ENCODE measurements around the gene COL4A5. TPM values are rescaled to one million over a fixed set of nuclear protein-coding genes. Genes with fewer than 3 reads are reported as not detected.
A peak's percentile ranks its signal among the peaks of the same experiment; 100 is the strongest.

COL4A5 gene
- total and polyA plus RNA-seq, 4 donors = 49.4 to 119 (median 70.0) TPM

- H3K4me3 ChIP-seq (ENCODE audit: low read depth, low read length) = no peak overlapping the region
- WGBS (ENCODE audit: insufficient coverage) = no CpG with 5 or more reads among the region's 2 CpGs
- no peaks in the 10 kb centered on the region for H3K4me1 ChIP-seq (ENCODE audit: control insufficient read depth, insufficient read depth, low read length)
- no peaks in the 10 kb centered on the region for H3K36me3 ChIP-seq (ENCODE audit: control insufficient read depth, insufficient read depth, low read length)
- peak in 4 of 6 donors; percentile 0 to 30 (median 3) for DNase-seq (ENCODE audit: low read depth in 4 of 6, low spot score in 6 of 6)
- H3K27ac ChIP-seq (ENCODE audit: low read depth, low read length) = no peak overlapping the region
- no peaks in the 10 kb centered on the region for H3K9me3 ChIP-seq (ENCODE audit: control insufficient read depth, insufficient read depth, low read length)
- peaks cover 4% of the 10 kb centered on the region for H3K27me3 ChIP-seq (ENCODE audit: control insufficient read depth, insufficient read depth, low read length)
Measured at GRCh38 chrX:108584617-108585211, 145.1 kb downstream of the COL4A5 start.

GRCh38 chrX:108590496-108590895 is 150.9 kb downstream of the COL4A5 start:
- DNase-seq (ENCODE audit: low read depth in 4 of 6, low spot score in 6 of 6) = no peak
- no peak overlapping the region for H3K27ac ChIP-seq (ENCODE audit: low read depth, low read length)
- H3K36me3 ChIP-seq (ENCODE audit: control insufficient read depth, insufficient read depth, low read length) = no peaks in the 10 kb centered on the region
- H3K9me3 ChIP-seq (ENCODE audit: control insufficient read depth, insufficient read depth, low read length) = no peaks in the 10 kb centered on the region
- no peaks in the 10 kb centered on the region for H3K4me1 ChIP-seq (ENCODE audit: control insufficient read depth, insufficient read depth, low read length)
- WGBS (ENCODE audit: insufficient coverage) = no CpG with 5 or more reads among the region's 3 CpGs
- H3K27me3 ChIP-seq (ENCODE audit: control insufficient read depth, insufficient read depth, low read length) = no peaks in the 10 kb centered on the region
- H3K4me3 ChIP-seq (ENCODE audit: low read depth, low read length) = no peak overlapping the region

- WGBS (ENCODE audit: insufficient coverage) = 80% methylated on average over 1 of the region's 4 CpGs
Measured at GRCh38 chrX:108601276-108601675, 161.6 kb downstream of the COL4A5 start.

GRCh38 chrX:108610141-108610540 is 170.5 kb downstream of the COL4A5 start:
- Histone ChIP-seq H3K27me3 (ENCODE audit: control insufficient read depth, insufficient read depth, low read length) (no peaks in the 10 kb centered on the region), H3K4me3 (ENCODE audit: low read depth, low read length) (no peak overlapping the region), H3K27ac (ENCODE audit: low read depth, low read length) (no peak overlapping the region), H3K4me1 (ENCODE audit: control insufficient read depth, insufficient read depth, low read length) (no peaks in the 10 kb centered on the region), H3K36me3 (ENCODE audit: control insufficient read depth, insufficient read depth, low read length) (no peaks in the 10 kb centered on the region), H3K9me3 (ENCODE audit: control insufficient read depth, insufficient read depth, low read length) (no peaks in the 10 kb centered on the region)
- no peak for DNase-seq (ENCODE audit: low read depth in 4 of 6, low spot score in 6 of 6)
- no CpG with 5 or more reads among the region's 2 CpGs for WGBS (ENCODE audit: insufficient coverage)

More at GRCh38 chrX:108601276-108601675, 161.6 kb downstream of the COL4A5 start:
- H3K27ac ChIP-seq (ENCODE audit: low read depth, low read length) = no peak overlapping the region
- no peaks in the 10 kb centered on the region for H3K4me1 ChIP-seq (ENCODE audit: control insufficient read depth, insufficient read depth, low read length)
- no peak overlapping the region for H3K4me3 ChIP-seq (ENCODE audit: low read depth, low read length)
- H3K36me3 ChIP-seq (ENCODE audit: control insufficient read depth, insufficient read depth, low read length) = no peaks in the 10 kb centered on the region
- DNase-seq (ENCODE audit: low read depth in 4 of 6, low spot score in 6 of 6) = no peak
- no peaks in the 10 kb centered on the region for H3K27me3 ChIP-seq (ENCODE audit: control insufficient read depth, insufficient read depth, low read length)
- H3K9me3 ChIP-seq (ENCODE audit: control insufficient read depth, insufficient read depth, low read length) = peaks cover 2% of the 10 kb centered on the region

GRCh38 chrX:108614616-108615015 is 175.0 kb downstream of the COL4A5 start:
- Histone ChIP-seq H3K4me3 (ENCODE audit: low read depth, low read length) (no peak overlapping the region), H3K27ac (ENCODE audit: low read depth, low read length) (no peak overlapping the region)

GRCh38 chrX:108640817-108641216 is 201.2 kb downstream of the COL4A5 start:
- Histone ChIP-seq H3K27me3 (ENCODE audit: control insufficient read depth, insufficient read depth, low read length) (no peaks in the 10 kb centered on the region), H3K4me1 (ENCODE audit: control insufficient read depth, insufficient read depth, low read length) (no peaks in the 10 kb centered on the region), H3K36me3 (ENCODE audit: control insufficient read depth, insufficient read depth, low read length) (no peaks in the 10 kb centered on the region), H3K27ac (ENCODE audit: low read depth, low read length) (no peak overlapping the region), H3K4me3 (ENCODE audit: low read depth, low read length) (no peak overlapping the region), H3K9me3 (ENCODE audit: control insufficient read depth, insufficient read depth, low read length) (peaks cover 4% of the 10 kb centered on the region)
- DNase-seq (ENCODE audit: low read depth in 4 of 6, low spot score in 6 of 6) = no peak

More at GRCh38 chrX:108614616-108615015, 175.0 kb downstream of the COL4A5 start:
- H3K4me1 ChIP-seq (ENCODE audit: control insufficient read depth, insufficient read depth, low read length) = no peaks in the 10 kb centered on the region
- no peaks in the 10 kb centered on the region for H3K9me3 ChIP-seq (ENCODE audit: control insufficient read depth, insufficient read depth, low read length)
- no peaks in the 10 kb centered on the region for H3K27me3 ChIP-seq (ENCODE audit: control insufficient read depth, insufficient read depth, low read length)
- H3K36me3 ChIP-seq (ENCODE audit: control insufficient read depth, insufficient read depth, low read length) = no peaks in the 10 kb centered on the region
- no peak for DNase-seq (ENCODE audit: low read depth in 4 of 6, low spot score in 6 of 6)

GRCh38 chrX:108641589-108642272 is 202.1 kb downstream of the COL4A5 start:
- 65% methylated on average over 3 of the region's 6 CpGs for WGBS (ENCODE audit: insufficient coverage)
- H3K27me3 ChIP-seq (ENCODE audit: control insufficient read depth, insufficient read depth, low read length) = no peaks in the 10 kb centered on the region
- peaks cover 4% of the 10 kb centered on the region for H3K9me3 ChIP-seq (ENCODE audit: control insufficient read depth, insufficient read depth, low read length)
- no peaks in the 10 kb centered on the region for H3K4me1 ChIP-seq (ENCODE audit: control insufficient read depth, insufficient read depth, low read length)
- no peak overlapping the region for H3K27ac ChIP-seq (ENCODE audit: low read depth, low read length)
- H3K36me3 ChIP-seq (ENCODE audit: control insufficient read depth, insufficient read depth, low read length) = no peaks in the 10 kb centered on the region
- no peak for DNase-seq (ENCODE audit: low read depth in 4 of 6, low spot score in 6 of 6)
- no peak overlapping the region for H3K4me3 ChIP-seq (ENCODE audit: low read depth, low read length)

GRCh38 chrX:108642273-108642628 is 202.6 kb downstream of the COL4A5 start:
- no peak overlapping the region for H3K4me3 ChIP-seq (ENCODE audit: low read depth, low read length)
- no peaks in the 10 kb centered on the region for H3K36me3 ChIP-seq (ENCODE audit: control insufficient read depth, insufficient read depth, low read length)
- WGBS (ENCODE audit: insufficient coverage) = no CpG with 5 or more reads among the region's 1 CpG
- H3K9me3 ChIP-seq (ENCODE audit: control insufficient read depth, insufficient read depth, low read length) = peaks cover 4% of the 10 kb centered on the region
- no peak overlapping the region for H3K27ac ChIP-seq (ENCODE audit: low read depth, low read length)
- H3K4me1 ChIP-seq (ENCODE audit: control insufficient read depth, insufficient read depth, low read length) = no peaks in the 10 kb centered on the region
- no peaks in the 10 kb centered on the region for H3K27me3 ChIP-seq (ENCODE audit: control insufficient read depth, insufficient read depth, low read length)
- DNase-seq (ENCODE audit: low read depth in 4 of 6, low spot score in 6 of 6) = no peak

GRCh38 chrX:108664701-108665100 is 225.1 kb downstream of the COL4A5 start:
- Histone ChIP-seq H3K27ac (ENCODE audit: low read depth, low read length) (no peak overlapping the region), H3K4me3 (ENCODE audit: low read depth, low read length) (no peak overlapping the region), H3K27me3 (ENCODE audit: control insufficient read depth, insufficient read depth, low read length) (peaks cover 3% of the 10 kb centered on the region), H3K9me3 (ENCODE audit: control insufficient read depth, insufficient read depth, low read length) (no peaks in the 10 kb centered on the region), H3K4me1 (ENCODE audit: control insufficient read depth, insufficient read depth, low read length) (no peaks in the 10 kb centered on the region), H3K36me3 (ENCODE audit: control insufficient read depth, insufficient read depth, low read length) (no peaks in the 10 kb centered on the region)
- DNase-seq (ENCODE audit: low read depth in 4 of 6, low spot score in 6 of 6) = no peak
- no CpG with 5 or more reads among the region's 3 CpGs for whole genome bisulfite sequencing (ENCODE audit: insufficient coverage)

- Histone ChIP-seq H3K27me3 (ENCODE audit: control insufficient read depth, insufficient read depth, low read length) (peaks cover 3% of the 10 kb centered on the region), H3K27ac (ENCODE audit: low read depth, low read length) (no peak overlapping the region), H3K9me3 (ENCODE audit: control insufficient read depth, insufficient read depth, low read length) (no peaks in the 10 kb centered on the region), H3K4me1 (ENCODE audit: control insufficient read depth, insufficient read depth, low read length) (no peaks in the 10 kb centered on the region), H3K36me3 (ENCODE audit: control insufficient read depth, insufficient read depth, low read length) (no peaks in the 10 kb centered on the region), H3K4me3 (ENCODE audit: low read depth, low read length) (no peak overlapping the region)
- DNase-seq (ENCODE audit: low read depth in 4 of 6, low spot score in 6 of 6) = no peak
- no CpG with 5 or more reads among the region's 1 CpG for WGBS (ENCODE audit: insufficient coverage)
Measured at GRCh38 chrX:108666101-108666500, 226.5 kb downstream of the COL4A5 start.
